Astrocyte (in vitro differentiated cells and primary cell): ENCODE measurements around the gene FAM174B. TPM values are rescaled to one million over a fixed set of nuclear protein-coding genes. Genes with fewer than 3 reads are reported as not detected.

Source experiments
- DNase-seq: peaks from one replicate; pipeline ENCODE4 v3.0.0-alpha.2; 2010; ENCODE audit warnings: low read depth
- FAIRE-seq: peaks from 2 replicates; lab custom pipeline; 2011; peaks lifted over from hg19 to GRCh38; lab: Jason Lieb, UNC
- H2AFZ ChIP-seq: 2 replicates; pipeline ENCODE4 v1.6.0; 2012; ENCODE audit warnings: low read depth, low read length, inconsistent platforms
- H3K27ac ChIP-seq: 2 replicates; pipeline ENCODE4 v1.5.1; 2011; ENCODE audit warnings: low read depth, low read length, inconsistent platforms
- H3K27me3 ChIP-seq: 2 replicates; pipeline ENCODE4 v1.6.0; 2011; ENCODE audit warnings: low read length, inconsistent platforms; ENCODE audit not compliant: insufficient read depth
- H3K36me3 ChIP-seq: 2 replicates; pipeline ENCODE4 v1.5.1; 2011; ENCODE audit warnings: low read length, inconsistent platforms; ENCODE audit not compliant: insufficient read depth
- H3K4me1 ChIP-seq: 2 replicates; pipeline ENCODE4 v1.5.1; 2011; ENCODE audit warnings: low read length, inconsistent platforms; ENCODE audit not compliant: insufficient read depth
- H3K4me2 ChIP-seq: 2 replicates; pipeline ENCODE4 v1.6.0; 2012; ENCODE audit warnings: low read length, inconsistent platforms
- H3K4me3 ChIP-seq: 2 replicates; pipeline ENCODE4 v1.5.1; 2011; ENCODE audit warnings: low read depth, mild to moderate bottlenecking, low read length, inconsistent platforms; ENCODE audit not compliant: insufficient read depth
- H3K79me2 ChIP-seq: 2 replicates; pipeline ENCODE4 v1.6.0; 2012; ENCODE audit warnings: mild to moderate bottlenecking, low read length, inconsistent platforms; ENCODE audit not compliant: insufficient read depth
- H3K9ac ChIP-seq: 2 replicates; pipeline ENCODE4 v1.6.0; 2012; ENCODE audit warnings: mild to moderate bottlenecking, low read length, inconsistent platforms
- H3K9me3 ChIP-seq: 2 replicates; pipeline ENCODE4 v1.5.1; 2012; ENCODE audit warnings: low read depth, mild to moderate bottlenecking, low read length, inconsistent platforms; ENCODE audit not compliant: insufficient read depth
- H4K20me1 ChIP-seq: 2 replicates; pipeline ENCODE4 v1.6.0; 2012; ENCODE audit warnings: low read length, inconsistent platforms; ENCODE audit not compliant: insufficient read depth
- H3K27ac Mint-ChIP-seq: one replicate; pipeline ENCODE4 v1.8.0; 2021; ENCODE audit warnings: mild to moderate bottlenecking, mixed read lengths; ENCODE audit not compliant: unreplicated experiment
- H3K27me3 Mint-ChIP-seq: one replicate; pipeline ENCODE4 v1.8.0; 2021; ENCODE audit warnings: low read depth, mixed read lengths; ENCODE audit not compliant: unreplicated experiment
- H3K36me3 Mint-ChIP-seq: one replicate; pipeline ENCODE4 v1.8.0; 2021; ENCODE audit warnings: low read depth, mixed read lengths; ENCODE audit not compliant: unreplicated experiment
- H3K4me1 Mint-ChIP-seq: one replicate; pipeline ENCODE4 v1.8.0; 2021; ENCODE audit warnings: low read depth, mixed read lengths; ENCODE audit not compliant: unreplicated experiment
- H3K4me3 Mint-ChIP-seq: one replicate; pipeline ENCODE4 v1.8.0; 2021; ENCODE audit warnings: mild to moderate bottlenecking, moderate library complexity, mixed read lengths; ENCODE audit not compliant: unreplicated experiment
- H3K9me3 Mint-ChIP-seq: one replicate; pipeline ENCODE4 v1.8.0; 2021; ENCODE audit warnings: mild to moderate bottlenecking, mixed read lengths; ENCODE audit not compliant: unreplicated experiment
- CTCF ChIP-seq: IDR thresholded peaks from 2 replicates; pipeline ENCODE4 v1.5.1; 2011; ENCODE audit warnings: low read depth, mild to moderate bottlenecking, inconsistent platforms, low read length, moderate library complexity; ENCODE audit not compliant: insufficient read depth
- EZH2 ChIP-seq: IDR thresholded peaks from 2 replicates; pipeline ENCODE4 v1.6.1; 2012; ENCODE audit warnings: mild to moderate bottlenecking, low read length, inconsistent platforms; ENCODE audit not compliant: insufficient read depth
- total RNA-seq: library from RNA; stranded (reverse); gene quantifications from 2 replicates; pipeline ENCODE4 v1.2.1, GENCODE V29; 2021

The FAM174B gene
- total RNA-seq, 1 donor from 2014 or later, result 11.2 TPM

- H3K27ac ChIP-seq, result no peak overlapping the region
- TF ChIP-seq EZH2 (no peak), CTCF (no peak)
- H3K79me2 ChIP-seq, result no peaks in the 10 kb centered on the region
- no peak overlapping the region for H2AFZ ChIP-seq
- H3K36me3 Mint-ChIP-seq, result no peaks in the 10 kb centered on the region
- no peak overlapping the region for H3K9ac ChIP-seq
- no peak overlapping the region for H3K4me2 ChIP-seq
- H3K9me3 ChIP-seq, result no peaks in the 10 kb centered on the region
- no peaks in the 10 kb centered on the region for H3K4me1 ChIP-seq
- no peaks in the 10 kb centered on the region for H3K36me3 ChIP-seq
- FAIRE-seq, result no peak
- no peaks in the 10 kb centered on the region for H3K9me3 Mint-ChIP-seq
- no peak overlapping the region for H3K27ac Mint-ChIP-seq
- DNase-seq, result no peak
- H3K4me3 Mint-ChIP-seq, result no peak overlapping the region
- H3K27me3 ChIP-seq, result no peaks in the 10 kb centered on the region
- peaks cover 17% of the 10 kb centered on the region for H3K27me3 Mint-ChIP-seq
- H3K4me1 Mint-ChIP-seq, result peaks cover 7% of the 10 kb centered on the region
- H3K4me3 ChIP-seq, result no peak overlapping the region
- H4K20me1 ChIP-seq, result no peaks in the 10 kb centered on the region
Observed at GRCh38 chr15:92667287-92667904, 11.8 kb upstream of the FAM174B start.

GRCh38 chr15:92666780-92667179 is 11.2 kb upstream of the FAM174B start:
- no peaks in the 10 kb centered on the region for H4K20me1 ChIP-seq
- no peak overlapping the region for H3K4me2 ChIP-seq
- H3K27ac Mint-ChIP-seq, result no peak overlapping the region
- H3K9me3 ChIP-seq, result no peaks in the 10 kb centered on the region
- H3K27me3 Mint-ChIP-seq, result peaks cover 15% of the 10 kb centered on the region
- H3K9ac ChIP-seq, result no peak overlapping the region
- TF ChIP-seq CTCF, result no peak
- no peak for TF ChIP-seq EZH2
- H3K4me1 ChIP-seq, result no peaks in the 10 kb centered on the region
- no peak for FAIRE-seq
- H3K36me3 ChIP-seq, result no peaks in the 10 kb centered on the region
- no peaks in the 10 kb centered on the region for H3K36me3 Mint-ChIP-seq
- H2AFZ ChIP-seq, result no peak overlapping the region
- H3K4me3 ChIP-seq, result no peak overlapping the region
- DNase-seq, result no peak
- peaks cover 7% of the 10 kb centered on the region for H3K4me1 Mint-ChIP-seq
- H3K27ac ChIP-seq, result no peak overlapping the region
- H3K27me3 ChIP-seq, result no peaks in the 10 kb centered on the region
- no peaks in the 10 kb centered on the region for H3K79me2 ChIP-seq
- no peak overlapping the region for H3K4me3 Mint-ChIP-seq
- no peaks in the 10 kb centered on the region for H3K9me3 Mint-ChIP-seq

DNA sequence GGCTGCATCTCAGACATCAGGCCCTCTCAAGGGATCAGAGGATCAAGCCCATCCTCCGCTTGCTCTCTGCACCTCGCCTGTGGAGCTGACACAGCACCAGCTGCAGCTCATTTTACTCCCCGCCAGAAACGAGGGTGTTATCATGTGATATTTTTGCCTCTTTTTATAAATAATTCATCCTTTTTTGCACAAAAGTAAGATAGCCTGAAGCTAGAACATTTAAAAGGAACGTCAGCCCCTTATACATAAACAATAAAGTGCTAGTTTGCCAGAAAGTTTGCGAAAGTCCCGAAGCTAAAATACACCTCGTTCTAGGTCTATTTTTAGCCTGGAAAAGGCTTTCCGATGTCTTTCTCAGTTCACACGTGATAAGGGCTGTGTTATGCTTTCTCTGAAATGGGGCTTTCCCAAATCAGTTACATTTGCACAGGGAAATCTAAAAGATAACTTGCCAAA is 9.6 kb upstream of the FAM174B start:
- no peak for DNase-seq
- no peak overlapping the region for H3K4me3 Mint-ChIP-seq
- H3K27me3 Mint-ChIP-seq, result peaks cover 8% of the 10 kb centered on the region
- Histone ChIP-seq H3K4me3 (no peak overlapping the region), H3K9ac (no peak overlapping the region), H3K27me3 (no peaks in the 10 kb centered on the region), H3K36me3 (no peaks in the 10 kb centered on the region), H3K4me1 (no peaks in the 10 kb centered on the region), H3K4me2 (no peak overlapping the region), H4K20me1 (no peaks in the 10 kb centered on the region), H3K79me2 (no peaks in the 10 kb centered on the region), H2AFZ (no peak overlapping the region), H3K27ac (no peak overlapping the region), H3K9me3 (no peaks in the 10 kb centered on the region)
- no peaks in the 10 kb centered on the region for H3K9me3 Mint-ChIP-seq
- TF ChIP-seq CTCF, result no peak
- TF ChIP-seq EZH2, result no peak
- no peaks in the 10 kb centered on the region for H3K36me3 Mint-ChIP-seq
- H3K4me1 Mint-ChIP-seq, result peaks cover 7% of the 10 kb centered on the region
- H3K27ac Mint-ChIP-seq, result no peak overlapping the region
- no peak for FAIRE-seq
